Measurements from ENCODE around the gene SYT5.

The SYT5 gene

DNA sequence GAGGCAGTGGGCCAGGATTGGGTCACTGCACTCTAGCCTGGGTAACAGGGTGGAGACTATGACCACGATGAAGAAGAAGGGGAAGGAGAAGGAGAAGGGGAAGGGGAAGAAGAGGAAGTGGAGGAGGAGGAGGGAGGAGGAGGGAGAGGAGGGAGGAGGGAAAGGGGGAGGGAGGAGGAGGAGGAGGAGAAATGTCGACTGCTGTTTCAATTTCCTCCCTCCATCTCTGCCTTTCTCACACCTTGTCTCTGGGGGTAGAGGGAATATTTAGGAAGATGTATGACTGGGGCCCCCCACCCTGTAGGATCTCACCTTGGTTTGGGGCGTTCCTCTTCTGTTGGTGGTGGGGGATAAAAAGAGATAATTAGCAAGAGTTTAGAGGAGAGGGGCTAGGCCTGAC is 34.9 kb downstream of the SYT5 start:
- DNase-seq = no peak

DNA sequence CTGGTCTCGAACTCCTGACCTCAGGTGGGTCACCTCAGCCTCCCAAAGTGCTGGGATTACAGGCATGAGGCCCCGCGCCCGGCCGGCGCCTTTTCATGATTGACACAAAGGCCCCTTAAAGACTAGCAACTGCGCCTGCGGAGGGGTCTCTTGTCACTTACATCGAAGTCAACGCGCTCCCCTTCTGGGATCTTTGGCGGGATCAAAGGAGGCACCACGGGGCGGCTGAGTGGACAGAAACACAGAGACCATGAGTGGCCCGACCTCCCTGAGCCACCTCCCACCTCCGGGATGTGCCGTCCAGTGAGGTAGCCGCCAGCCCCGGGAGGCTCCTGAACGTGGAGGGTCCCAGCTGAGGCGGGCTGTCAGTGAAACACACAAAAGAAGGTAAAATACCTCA is 38.4 kb downstream of the SYT5 start:
- DNase-seq = no peak

DNA sequence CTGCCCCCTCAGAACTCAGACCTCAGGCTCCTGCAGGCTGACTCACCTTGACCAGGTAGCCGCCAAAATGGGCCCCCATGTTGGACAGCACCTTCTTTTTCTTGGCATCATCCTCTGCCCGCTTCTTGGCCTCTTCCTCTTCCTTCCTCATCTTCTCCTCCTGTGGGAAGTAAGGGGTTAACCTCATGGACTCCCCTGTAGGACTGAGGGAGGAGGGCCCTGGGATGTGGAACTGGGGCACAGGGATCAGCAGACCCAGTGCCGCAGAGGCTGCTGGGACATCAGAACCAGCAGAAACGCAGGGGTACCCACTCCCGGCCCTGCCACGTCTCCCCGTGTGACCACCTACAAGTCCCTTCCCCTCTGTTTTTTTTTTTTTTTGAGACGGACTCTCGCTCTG is 42.2 kb downstream of the SYT5 start:
- no peak for DNase-seq

DNA sequence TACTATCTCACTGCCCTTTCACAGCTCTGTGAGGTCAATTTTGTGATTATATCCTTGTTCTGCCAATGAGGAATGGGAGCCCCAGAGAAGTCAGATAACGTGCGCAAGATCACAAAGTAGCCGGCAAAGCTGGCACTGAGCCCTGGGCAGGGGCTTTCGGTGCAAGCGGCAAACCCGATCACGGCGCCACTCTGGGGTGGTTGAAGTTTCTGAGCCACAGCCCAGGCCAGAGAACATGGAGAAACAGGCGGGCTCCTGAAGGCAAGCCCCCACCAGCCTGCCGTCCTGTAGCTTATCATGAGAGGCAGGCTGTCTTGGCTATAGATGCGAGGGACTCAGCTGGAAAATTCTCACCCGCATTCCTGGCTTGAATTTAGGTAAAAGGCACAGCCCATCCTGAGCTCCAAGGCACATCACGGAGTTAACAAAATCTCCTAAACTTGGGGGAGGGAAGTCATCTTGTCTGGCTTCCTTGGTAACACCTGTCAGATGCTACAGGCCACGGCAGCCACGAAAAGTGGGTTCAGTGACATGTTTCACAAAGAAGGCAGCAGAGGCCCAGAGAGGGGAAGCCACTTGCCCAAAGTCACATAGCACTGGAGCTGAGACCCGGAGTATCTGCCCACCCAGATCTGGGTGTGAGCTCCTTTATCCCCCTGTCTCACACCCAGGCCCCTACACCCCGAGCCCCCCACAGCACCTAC is 43.5 kb downstream of the SYT5 start:
- no peak for DNase-seq

DNA sequence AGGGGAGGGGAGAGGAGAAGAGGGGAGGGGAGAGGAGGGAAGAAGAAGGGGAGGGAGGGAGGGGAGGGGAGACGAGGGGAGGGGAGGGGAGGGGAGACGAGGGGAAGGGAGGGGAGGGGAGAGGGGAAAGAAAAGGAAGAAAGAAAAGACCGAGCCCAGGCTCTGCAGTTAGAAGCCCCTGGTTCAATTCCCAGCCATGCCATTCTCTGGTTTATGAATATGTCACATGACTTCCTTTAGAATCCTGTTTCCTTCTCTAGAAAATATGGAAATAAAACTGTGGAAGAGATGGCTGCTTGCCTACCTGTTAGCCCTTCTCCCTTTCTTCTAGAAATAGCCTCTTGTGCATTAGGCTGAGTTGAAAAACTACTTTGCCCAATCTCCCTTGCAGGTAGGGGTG is 45.4 kb downstream of the SYT5 start:
- no peak for DNase-seq

DNA sequence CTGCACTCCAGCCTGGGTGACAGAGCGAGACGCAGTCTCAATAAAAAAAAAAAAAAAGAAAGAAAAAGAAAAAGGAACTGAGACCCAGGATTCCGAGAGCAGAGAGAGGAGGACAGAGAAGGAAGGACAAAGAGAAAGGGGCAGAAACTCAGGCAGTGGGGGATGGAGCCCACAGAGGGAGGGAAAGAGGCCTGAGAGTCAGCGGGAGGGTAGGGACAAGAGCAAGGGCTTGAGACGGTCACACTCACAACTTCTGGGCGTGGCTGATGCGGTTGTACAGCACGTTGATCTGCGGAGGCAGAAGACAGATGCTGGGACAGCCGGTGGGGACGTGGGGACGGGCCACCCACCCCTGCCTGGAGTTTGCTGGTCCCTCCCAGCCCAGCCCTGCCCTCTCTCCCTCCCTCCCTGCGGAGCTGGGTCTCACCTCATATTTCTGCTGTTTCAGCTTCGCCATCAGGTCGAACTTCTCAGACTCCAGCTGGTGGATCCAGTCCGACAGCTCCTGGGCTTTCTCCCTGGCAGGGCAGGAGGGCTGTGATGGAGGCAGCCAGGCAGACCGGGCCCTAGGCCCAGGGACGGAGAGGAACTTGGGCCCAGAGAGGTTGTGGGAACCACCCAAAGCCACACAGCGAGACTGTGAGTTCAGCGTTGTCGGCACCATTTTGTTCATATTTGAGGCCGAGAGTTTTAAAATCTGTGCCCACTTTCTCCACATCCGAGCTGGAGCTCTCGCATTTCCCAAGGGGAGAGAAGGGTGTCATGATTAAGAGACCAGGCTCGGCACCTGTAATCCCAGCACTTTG is 46.2 kb downstream of the SYT5 start:
- DNase-seq = no peak

DNA sequence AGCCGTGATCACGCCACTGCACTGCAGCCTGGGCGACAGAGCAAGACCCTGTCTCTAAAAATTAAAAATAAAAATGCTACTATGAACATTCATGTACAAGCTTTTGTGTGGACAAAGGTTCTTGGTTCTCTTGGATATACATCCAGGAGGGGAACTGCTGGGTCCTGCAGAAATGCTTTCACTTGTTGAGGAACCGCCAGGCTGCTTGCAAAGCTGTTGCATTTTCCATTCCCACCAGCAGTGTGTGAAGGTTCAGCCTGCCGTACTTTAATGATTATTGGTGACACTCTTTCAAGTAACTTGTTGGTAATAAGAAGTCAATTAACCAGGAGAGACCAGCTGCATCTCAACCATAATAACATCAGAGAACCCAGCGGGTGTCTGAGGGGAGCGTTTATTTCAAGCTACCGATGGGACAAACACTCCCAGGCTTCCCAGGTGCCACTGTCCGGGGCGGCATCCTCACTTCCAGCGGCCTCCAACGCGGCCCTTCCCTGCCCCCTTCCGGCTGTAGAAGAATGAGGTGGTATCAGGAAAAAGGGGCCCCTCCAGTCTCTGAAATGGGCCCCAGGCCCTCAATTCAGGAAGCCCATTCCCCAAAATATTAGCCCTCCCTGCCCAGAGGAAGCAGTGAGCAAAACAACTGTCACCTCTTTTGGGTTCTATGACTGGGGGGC is 47.5 kb downstream of the SYT5 start:
- no peak for DNase-seq

DNA sequence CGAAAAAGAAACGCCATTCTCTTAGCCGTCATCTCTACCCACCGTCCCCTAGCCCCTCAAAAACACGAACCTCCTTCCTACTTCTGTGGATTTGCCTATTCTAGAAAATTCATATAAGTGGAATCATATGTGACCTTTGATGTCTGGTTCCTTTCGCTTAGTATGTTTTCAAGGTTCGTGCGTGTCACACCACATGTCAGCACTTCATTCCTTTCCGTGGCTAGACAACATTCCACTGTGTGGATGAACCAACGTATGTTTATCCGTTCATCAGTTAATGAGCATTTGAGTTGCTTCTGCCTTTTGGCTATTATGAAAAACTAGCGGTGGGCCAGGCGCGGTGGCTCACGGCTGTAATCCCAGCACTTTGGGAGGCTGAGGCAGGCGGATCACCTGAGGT is 48.7 kb downstream of the SYT5 start:
- DNase-seq = no peak
